HepG2 (cell line): ENCODE data around the gene KRTAP1-4. TPM values are rescaled to one million over a fixed set of nuclear protein-coding genes. Genes with fewer than 3 reads are reported as not detected.

Experiments used
- ATAC-seq: fragments of 200-7000 bp; cut with Tn5 transposase; 3 replicates; pipeline ENCODE4 v1.9.1; 2020; ENCODE audit warnings: mild to moderate bottlenecking, moderate library complexity
- BruUV-seq: library from RNA; stranded (reverse); fragments of 400-500 nt; replicated peaks from 2 replicates; lab custom pipeline; 2021; lab: Mats Ljungman, UMichigan
- CTCF ChIA-PET: fragments of 300-600 bp; formaldehyde crosslinking; extraction: SDS; loops from one replicate; lab custom pipeline; 2021; ENCODE audit warnings: low total read pairs, inconsistent platforms, low intra/inter-chr PET ratio; lab: Yijun Ruan, JAX
- POLR2A ChIA-PET: fragments of 350-600 bp; sonication (Branson Sonifier 250); formaldehyde crosslinking; loops from one replicate; lab custom pipeline; 2020; ENCODE audit warnings: antibody characterized with exemption, inconsistent platforms; lab: Yijun Ruan, JAX
- DNase-seq: peaks from one replicate; pipeline ENCODE4 v3.0.0-alpha.2; 2015; ENCODE audit warnings: low spot score
- FAIRE-seq: peaks from 3 replicates; lab custom pipeline; 2011; peaks lifted over from hg19 to GRCh38; lab: Jason Lieb, UNC
- H2AFZ ChIP-seq: one replicate; pipeline ENCODE4 v1.6.1; 2011; ENCODE audit warnings: low read length, inconsistent platforms
- H3K27ac ChIP-seq: fragments of 300-600 bp; 3 replicates; pipeline ENCODE4 v1.8.0; 2011; ENCODE audit warnings: mixed run types, mild to moderate bottlenecking, mixed read lengths, low read length, inconsistent platforms; ENCODE audit not compliant: insufficient read depth; ENCODE audit errors: extremely low read length
- H3K27me3 ChIP-seq, 2 experiments: fragments of 200-600 bp in 1 of 2; 2 replicates in 1 of 2; 3 replicates in 1 of 2; pipeline versions ENCODE4 v1.6.0 to v1.8.0; 2011; ENCODE audit warnings: low read length in 2 of 2, mild to moderate bottlenecking in 2 of 2, moderate library complexity in 2 of 2, inconsistent platforms in 1 of 2; ENCODE audit not compliant: insufficient read depth in 2 of 2, control insufficient read depth in 1 of 2
- H3K36me3 ChIP-seq, 2 experiments: fragments of 200-600 bp in 1 of 2; replicated peaks in 1 of 2; 2 replicates in 1 of 2; 3 replicates in 1 of 2; pipeline versions ENCODE4 v1.5.1 to v1.8.0; 2011; ENCODE audit warnings: low read length in 2 of 2, inconsistent platforms in 1 of 2; ENCODE audit not compliant: insufficient read depth in 2 of 2, control insufficient read depth in 1 of 2
- H3K4me1 ChIP-seq: 2 replicates; pipeline ENCODE4 v1.5.1; 2012; ENCODE audit warnings: low read length, inconsistent platforms; ENCODE audit not compliant: insufficient read depth
- H3K4me2 ChIP-seq: 2 replicates; pipeline ENCODE4 v1.6.0; 2011; ENCODE audit warnings: low read depth, low read length, inconsistent platforms
- H3K4me3 ChIP-seq, 3 experiments: fragments of 200-600 bp in 1 of 3; sonication (generic), shearing (Covaris generic) in 1 of 3; replicated peaks in 1 of 3; 2 replicates each; pipeline ENCODE4 v1.5.1; 2011 to 2016; ENCODE audit warnings: low read length in 3 of 3, inconsistent platforms in 2 of 3, low read depth in 2 of 3, mild to moderate bottlenecking in 2 of 3, control low read depth in 1 of 3, mixed read lengths in 1 of 3; ENCODE audit not compliant: insufficient read depth in 1 of 3
- H3K79me2 ChIP-seq: one replicate; pipeline ENCODE4 v1.6.1; 2011; ENCODE audit warnings: low read length, inconsistent platforms; ENCODE audit not compliant: insufficient read depth
- H3K9ac ChIP-seq: 2 replicates; pipeline ENCODE4 v1.6.0; 2011; ENCODE audit warnings: mild to moderate bottlenecking, low read depth, low read length, inconsistent platforms; ENCODE audit not compliant: insufficient read depth
- H3K9me3 ChIP-seq: 2 replicates; pipeline ENCODE4 v1.5.1; 2012; ENCODE audit warnings: mild to moderate bottlenecking, low read length
- H4K20me1 ChIP-seq: 2 replicates; pipeline ENCODE4 v1.6.0; 2011; ENCODE audit warnings: inconsistent platforms, mild to moderate bottlenecking, low read length, moderate library complexity; ENCODE audit not compliant: insufficient read depth
- FOSL2 ChIP-seq: sonication (generic); formaldehyde crosslinking; IDR thresholded peaks from 2 replicates; pipeline ENCODE4 v1.4.0; 2020; ENCODE audit warnings: missing genetic modification reagents
- KAT7 ChIP-seq: IDR thresholded peaks from 2 replicates; pipeline ENCODE4 v1.6.1; 2018; ENCODE audit warnings: borderline replicate concordance, missing compliant biosample characterization
- MXD4 ChIP-seq: IDR thresholded peaks from 2 replicates; pipeline ENCODE4 v1.6.1; 2016; ENCODE audit warnings: mild to moderate bottlenecking, missing biosample characterization, missing genetic modification reagents
- NFKB2 ChIP-seq: sonication (generic); formaldehyde crosslinking; IDR thresholded peaks from 2 replicates; pipeline ENCODE4 v1.4.0; 2020; ENCODE audit warnings: missing genetic modification reagents, borderline replicate concordance
- SIX4 ChIP-seq: sonication (generic); formaldehyde crosslinking; IDR thresholded peaks from 2 replicates; pipeline ENCODE4 v1.4.0; 2020; ENCODE audit warnings: missing genetic modification reagents
- SMYD3 ChIP-seq: sonication (generic); formaldehyde crosslinking; IDR thresholded peaks from 2 replicates; pipeline ENCODE4 v1.8.1; 2023; ENCODE audit warnings: mild to moderate bottlenecking, missing genetic modification reagents
- SSRP1 ChIP-seq: IDR thresholded peaks from 2 replicates; pipeline ENCODE4 v1.6.1; 2016; ENCODE audit warnings: control low read depth
- YEATS4 ChIP-seq: sonication (generic); formaldehyde crosslinking; IDR thresholded peaks from 2 replicates; pipeline ENCODE4 v1.4.0; 2020; ENCODE audit warnings: missing genetic modification reagents, borderline replicate concordance
- ZBTB21 ChIP-seq: sonication (generic); formaldehyde crosslinking; IDR thresholded peaks from 2 replicates; pipeline ENCODE4 v1.4.0; 2020; ENCODE audit warnings: missing genetic modification reagents
- ZBTB38 ChIP-seq: sonication (generic); formaldehyde crosslinking; IDR thresholded peaks from 2 replicates; pipeline ENCODE4 v1.5.1; 2020; ENCODE audit warnings: mild to moderate bottlenecking, missing genetic modification reagents
- ZNF263 ChIP-seq: sonication (generic); formaldehyde crosslinking; IDR thresholded peaks from 2 replicates; pipeline ENCODE4 v1.4.0; 2020; ENCODE audit warnings: missing genetic modification reagents
- ZNF383 ChIP-seq: sonication (generic); formaldehyde crosslinking; IDR thresholded peaks from 2 replicates; pipeline ENCODE4 v1.4.0; 2020; ENCODE audit warnings: missing genetic modification reagents, mild to moderate bottlenecking, borderline replicate concordance
- ZNF589 ChIP-seq: sonication (generic); formaldehyde crosslinking; conservative IDR thresholded peaks from 2 replicates; pipeline ENCODE4 v1.8.0; 2022; ENCODE audit warnings: mild to moderate bottlenecking, moderate library complexity, missing genetic modification reagents
- ZNF704 ChIP-seq: sonication (generic); formaldehyde crosslinking; IDR thresholded peaks from 2 replicates; pipeline ENCODE4 v1.8.1; 2023; ENCODE audit warnings: mild to moderate bottlenecking, inconsistent platforms, moderate library complexity, missing genetic modification reagents, borderline replicate concordance
- ZNF768 ChIP-seq: sonication (generic); formaldehyde crosslinking; IDR thresholded peaks from 2 replicates; pipeline ENCODE4 v1.4.0; 2020; ENCODE audit warnings: missing genetic modification reagents
- WGBS: methylation state at CpG from one replicate; pipeline ENCODE4 v1.1.6; 2017; ENCODE audit warnings: low lambda C conversion rate; 5-methylcytosine and 5-hydroxymethylcytosine counted together
- in situ Hi-C: cut with HindIII; loops from 2 replicates; pipeline ENCODE4 v1.10.0; 2017; ENCODE audit warnings: low pct_unique_long_range_greater_than_20kb; ENCODE audit not compliant: extremely low pct_ligation_motif_present
- intact Hi-C: fragments of 100-400 bp; cut with micrococcal nuclease; formaldehyde crosslinking; loops from one replicate; pipeline ENCODE4 v1.10.0; 2022; ENCODE audit not compliant: unreplicated experiment
- polyA plus RNA-seq, 8 experiments: library from polyadenylated mRNA; depleted of rRNA in 3 of 8; stranded (reverse) in 7 of 8; unstranded in 1 of 8; fragments of >200 nt; fragmentation: Illumina TruSeq in 4 of 8; extraction: Trizol in 4 of 8; gene quantifications; 2 replicates each; pipeline versions ENCODE4 v1.2.1 to v1.2.3, GENCODE V29; 2011 to 2016; ENCODE audit warnings: low read depth in 4 of 8, missing spikeins in 1 of 8, mixed read lengths in 1 of 8; ENCODE audit not compliant: insufficient read depth in 1 of 8
- total RNA-seq, 5 experiments: library from RNA; depleted of rRNA; stranded (reverse); fragments of >200 nt; fragmentation: Illumina TruSeq; extraction: Trizol; gene quantifications; 2 replicates each; pipeline ENCODE4 v1.2.3, GENCODE V29; 2016; ENCODE audit warnings: low read depth in 1 of 5
- TF ChIP-seq, protein P1 (sequence below): sonication (generic); formaldehyde crosslinking; IDR thresholded peaks from 2 replicates; pipeline ENCODE4 v1.5.1; 2020; ENCODE audit warnings: mild to moderate bottlenecking, missing genetic modification reagents, moderate library complexity
- TF ChIP-seq, protein P2 (sequence below): sonication (generic); formaldehyde crosslinking; IDR thresholded peaks from 2 replicates; pipeline ENCODE4 v1.9.0; 2022; ENCODE audit warnings: missing genetic modification reagents, mild to moderate bottlenecking, borderline replicate concordance

KRTAP1-4 gene
- total and polyA plus RNA-seq, 2 of the 13 experiments (the other 11 are each of a cell fraction or from before 2014, with no cell fraction given) = not detected

DNA sequence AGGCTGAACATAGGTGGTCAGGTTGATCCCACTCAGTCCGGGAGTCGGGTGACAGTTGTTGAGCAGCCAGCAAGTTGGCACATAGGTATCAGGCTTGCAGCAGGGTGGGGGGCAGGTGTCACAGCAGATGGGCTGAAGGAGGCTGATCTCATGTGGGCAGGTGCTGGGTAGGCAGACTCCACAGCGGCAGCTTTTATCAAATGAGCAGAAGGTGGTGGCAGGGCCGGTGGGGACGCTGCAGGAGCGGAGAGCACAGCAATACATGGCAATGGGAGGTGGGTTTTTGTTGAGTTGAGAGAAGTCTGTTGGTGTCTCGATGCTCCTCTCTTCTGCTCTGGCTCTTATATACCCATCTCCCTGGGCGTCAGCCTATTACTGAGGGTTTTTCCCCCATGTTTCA lies 21.2 kb downstream of the KRTAP1-4 start, which contains the start of gene KRTAP3-1:
KRTAP3-1 (minus strand) TSS at position 318 of the 400 bp plus-strand sequence; CDS start at position 264, 54 bp downstream.
- Histone ChIP-seq H3K27me3 (no peaks in the 10 kb centered on the region), H3K36me3 (no peaks in the 10 kb centered on the region), H2AFZ (no peak within 1 kb of the TSS), H3K27ac (peak within 1 kb of the TSS; percentile 70), H3K4me2 (peak within 1 kb of the TSS; percentile 36), H4K20me1 (no peaks in the 10 kb centered on the region), H3K9me3 (no peaks in the 10 kb centered on the region), H3K4me1 (peaks cover 71% of the 10 kb centered on the region), H3K4me3 (no peak within 1 kb of the TSS; a peak in 1 of 6 replicates), H3K79me2 (no peaks in the 10 kb centered on the region), H3K9ac (peak within 1 kb of the TSS; percentile 55)
- FAIRE-seq = no peak
- WGBS = 73% methylated on average over 8 of the region's 8 CpGs
- ChIA-PET CTCF (no interaction called here), POLR2A (interaction anchor here (1.6 to 2.1 kb wide), 3 partner anchors 50 to 107 kb away, joined by 7 to 15 read pairs (median 14); no protein-coding TSS in a partner anchor)
- intact Hi-C loops (loop anchor here (1.0 to 5.0 kb wide), 3 partner anchors 50 to 102 kb away; no protein-coding TSS in a partner anchor), in situ Hi-C loops (loop anchor here (5.0 kb wide), 1 partner anchor 48 kb away; the partner anchor contains the start of gene KRTAP2-2)
- DNase-seq = peak; percentile 28
- ATAC-seq = peak; percentile 74
- TSS peak; percentile 99 for BruUV-seq
- peak; percentile 74; the same call in 1 of the 2 replicates for TF ChIP-seq ZBTB38 (CRISPR knock-in tag)
- no peak for TF ChIP-seq ZNF263
- TF ChIP-seq SSRP1 (CRISPR knock-in tag) = 0 out of 2 replicates have a peak, but pooled peaks have one; percentile 13
- TF ChIP-seq SMYD3 = 0 out of 2 replicates have a peak, but pooled peaks have one; percentile 2
- no peak for TF ChIP-seq YEATS4
- TF ChIP-seq ZNF383 (CRISPR knock-in tag) = no peak
- TF ChIP-seq SIX4 = 0 out of 2 replicates have a peak, but pooled peaks have one; percentile 22
- TF ChIP-seq, protein P1, sequence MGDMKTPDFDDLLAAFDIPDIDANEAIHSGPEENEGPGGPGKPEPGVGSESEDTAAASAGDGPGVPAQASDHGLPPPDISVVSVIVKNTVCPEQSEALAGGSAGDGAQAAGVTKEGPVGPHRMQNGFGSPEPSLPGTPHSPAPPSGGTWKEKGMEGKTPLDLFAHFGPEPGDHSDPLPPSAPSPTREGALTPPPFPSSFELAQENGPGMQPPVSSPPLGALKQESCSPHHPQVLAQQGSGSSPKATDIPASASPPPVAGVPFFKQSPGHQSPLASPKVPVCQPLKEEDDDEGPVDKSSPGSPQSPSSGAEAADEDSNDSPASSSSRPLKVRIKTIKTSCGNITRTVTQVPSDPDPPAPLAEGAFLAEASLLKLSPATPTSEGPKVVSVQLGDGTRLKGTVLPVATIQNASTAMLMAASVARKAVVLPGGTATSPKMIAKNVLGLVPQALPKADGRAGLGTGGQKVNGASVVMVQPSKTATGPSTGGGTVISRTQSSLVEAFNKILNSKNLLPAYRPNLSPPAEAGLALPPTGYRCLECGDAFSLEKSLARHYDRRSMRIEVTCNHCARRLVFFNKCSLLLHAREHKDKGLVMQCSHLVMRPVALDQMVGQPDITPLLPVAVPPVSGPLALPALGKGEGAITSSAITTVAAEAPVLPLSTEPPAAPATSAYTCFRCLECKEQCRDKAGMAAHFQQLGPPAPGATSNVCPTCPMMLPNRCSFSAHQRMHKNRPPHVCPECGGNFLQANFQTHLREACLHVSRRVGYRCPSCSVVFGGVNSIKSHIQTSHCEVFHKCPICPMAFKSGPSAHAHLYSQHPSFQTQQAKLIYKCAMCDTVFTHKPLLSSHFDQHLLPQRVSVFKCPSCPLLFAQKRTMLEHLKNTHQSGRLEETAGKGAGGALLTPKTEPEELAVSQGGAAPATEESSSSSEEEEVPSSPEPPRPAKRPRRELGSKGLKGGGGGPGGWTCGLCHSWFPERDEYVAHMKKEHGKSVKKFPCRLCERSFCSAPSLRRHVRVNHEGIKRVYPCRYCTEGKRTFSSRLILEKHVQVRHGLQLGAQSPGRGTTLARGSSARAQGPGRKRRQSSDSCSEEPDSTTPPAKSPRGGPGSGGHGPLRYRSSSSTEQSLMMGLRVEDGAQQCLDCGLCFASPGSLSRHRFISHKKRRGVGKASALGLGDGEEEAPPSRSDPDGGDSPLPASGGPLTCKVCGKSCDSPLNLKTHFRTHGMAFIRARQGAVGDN = peak; percentile 68
- TF ChIP-seq ZNF768 (CRISPR knock-in tag) = 0 out of 2 replicates have a peak, but pooled peaks have one; percentile 44
- 0 out of 2 replicates have a peak, but pooled peaks have one; percentile 33 for TF ChIP-seq KAT7
- TF ChIP-seq, protein P2, sequence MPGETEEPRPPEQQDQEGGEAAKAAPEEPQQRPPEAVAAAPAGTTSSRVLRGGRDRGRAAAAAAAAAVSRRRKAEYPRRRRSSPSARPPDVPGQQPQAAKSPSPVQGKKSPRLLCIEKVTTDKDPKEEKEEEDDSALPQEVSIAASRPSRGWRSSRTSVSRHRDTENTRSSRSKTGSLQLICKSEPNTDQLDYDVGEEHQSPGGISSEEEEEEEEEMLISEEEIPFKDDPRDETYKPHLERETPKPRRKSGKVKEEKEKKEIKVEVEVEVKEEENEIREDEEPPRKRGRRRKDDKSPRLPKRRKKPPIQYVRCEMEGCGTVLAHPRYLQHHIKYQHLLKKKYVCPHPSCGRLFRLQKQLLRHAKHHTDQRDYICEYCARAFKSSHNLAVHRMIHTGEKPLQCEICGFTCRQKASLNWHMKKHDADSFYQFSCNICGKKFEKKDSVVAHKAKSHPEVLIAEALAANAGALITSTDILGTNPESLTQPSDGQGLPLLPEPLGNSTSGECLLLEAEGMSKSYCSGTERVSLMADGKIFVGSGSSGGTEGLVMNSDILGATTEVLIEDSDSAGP = 0 out of 2 replicates have a peak, but pooled peaks have one; percentile 29
- TF ChIP-seq MXD4 (CRISPR knock-in tag) = 0 out of 2 replicates have a peak, but pooled peaks have one; percentile 12
- 0 out of 2 replicates have a peak, but pooled peaks have one; percentile 35 for TF ChIP-seq ZNF589 (CRISPR knock-in tag)
- 0 out of 2 replicates have a peak, but pooled peaks have one; percentile 7 for TF ChIP-seq FOSL2
- TF ChIP-seq ZBTB21 (CRISPR knock-in tag) = no peak
- TF ChIP-seq NFKB2 (CRISPR knock-in tag) = 0 out of 2 replicates have a peak, but pooled peaks have one; percentile 47
- TF ChIP-seq ZNF704 (CRISPR knock-in tag) = 0 out of 2 replicates have a peak, but pooled peaks have one; percentile 28
